ENCODE results near the gene GAB1.
A peak's percentile ranks its signal among the peaks of the same experiment; 100 is the strongest.
"Not testable (repeated sequence)": the region's sequence is repeated elsewhere in the genome, so short reads cannot be mapped to it uniquely, and the experiment has no call there.

GAB1 gene

GRCh38 chr4:143337600-143338287 lies 1.1 kb downstream of the GAB1 start:
- DNase-seq (ENCODE audit: low spot score) = peak; percentile 13

GRCh38 chr4:143338313-143338712 lies 1.6 kb downstream of the GAB1 start:
- DNase-seq (ENCODE audit: low spot score) = no peak

GRCh38 chr4:143339497-143339896 lies 2.8 kb downstream of the GAB1 start:
- no peak for DNase-seq (ENCODE audit: low spot score)

- peak; percentile 7 for DNase-seq (ENCODE audit: low spot score)
These were observed 4.6 kb downstream of the GAB1 start for GRCh38 chr4:143341186-143341755.

- DNase-seq (ENCODE audit: low spot score) = no peak
These were observed 6.7 kb downstream of the GAB1 start for GRCh38 chr4:143343276-143343831.

GRCh38 chr4:143344041-143344440 lies 7.4 kb downstream of the GAB1 start:
- DNase-seq (ENCODE audit: low spot score) = no peak

GRCh38 chr4:143344774-143345173 lies 8.1 kb downstream of the GAB1 start:
- DNase-seq (ENCODE audit: low spot score) = no peak

- DNase-seq (ENCODE audit: low spot score) = no peak
These were observed 8.7 kb downstream of the GAB1 start for GRCh38 chr4:143345356-143345755.

- no peak for DNase-seq (ENCODE audit: low spot score)
These were observed 9.5 kb downstream of the GAB1 start for GRCh38 chr4:143346206-143346605.

- DNase-seq (ENCODE audit: low spot score) = no peak
These were observed 10.9 kb downstream of the GAB1 start for GRCh38 chr4:143347484-143348111.

GRCh38 chr4:143348233-143349077 lies 11.8 kb downstream of the GAB1 start:
- DNase-seq (ENCODE audit: low spot score) = no peak

GRCh38 chr4:143349858-143350527 lies 13.3 kb downstream of the GAB1 start:
- not testable (repeated sequence) for DNase-seq (ENCODE audit: low spot score)

GRCh38 chr4:143351149-143351691 lies 14.5 kb downstream of the GAB1 start:
- no peak for DNase-seq (ENCODE audit: low spot score)

- DNase-seq (ENCODE audit: low spot score) = peak; percentile 29
These were observed 15.2 kb downstream of the GAB1 start for GRCh38 chr4:143351774-143352451.

- no peak for DNase-seq (ENCODE audit: low spot score)
These were observed 16.0 kb downstream of the GAB1 start for GRCh38 chr4:143352720-143353119.

- no peak for DNase-seq (ENCODE audit: low spot score)
These were observed 17.1 kb downstream of the GAB1 start for GRCh38 chr4:143353797-143354196.

GRCh38 chr4:143354990-143355389 lies 18.3 kb downstream of the GAB1 start:
- no peak for DNase-seq (ENCODE audit: low spot score)

- DNase-seq (ENCODE audit: low spot score) = no peak
These were observed 19.0 kb downstream of the GAB1 start for GRCh38 chr4:143355540-143356217.

GRCh38 chr4:143356493-143356892 lies 19.8 kb downstream of the GAB1 start:
- no peak for DNase-seq (ENCODE audit: low spot score)
